NCI-H2029 treated with DMSO at 0.1 percent for 48 hours (cell line): Measurements from ENCODE around the gene TRPC4.
"Not testable (repeated sequence)": the region's sequence is repeated elsewhere in the genome, so short reads cannot be mapped to it uniquely, and the experiment has no call there.

ENCODE experiments used
- DNase-seq: peaks from one replicate; lab custom pipeline; 2025; lab: John Stamatoyannopoulos, UW

TRPC4 gene

GRCh38 chr13:37601648-37602440, 267.7 kb downstream of the TRPC4 start:
- no peak for DNase-seq

DNA sequence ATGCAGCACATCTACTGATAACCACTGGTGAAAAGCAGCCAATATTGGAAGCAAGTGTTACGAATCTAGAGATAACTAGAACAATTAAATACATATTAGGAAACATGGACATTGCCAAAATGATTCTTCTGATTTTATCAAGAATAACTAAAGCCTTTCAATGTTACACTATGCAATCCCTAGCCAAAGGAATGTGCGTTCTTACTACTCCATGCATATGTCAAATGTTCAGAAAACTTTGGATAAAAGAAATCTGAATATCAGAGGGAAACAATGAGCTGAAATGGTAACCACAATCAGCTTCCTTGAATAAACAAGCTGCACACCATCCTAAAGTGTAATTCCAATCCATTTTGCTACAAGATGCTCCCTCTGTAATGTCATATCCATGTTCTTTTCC, 270.1 kb downstream of the TRPC4 start:
- no peak for DNase-seq

GRCh38 chr13:37598597-37598996, 271.0 kb downstream of the TRPC4 start, which contains the start of gene POSTN:
Gene POSTN (minus strand): TSS chr13:37598768. CDS start chr13:37598726, 42 bp downstream.
- DNase-seq = no peak

- DNase-seq = no peak
Measured at GRCh38 chr13:37597477-37598025, 272.0 kb downstream of the TRPC4 start.

GRCh38 chr13:37596805-37597204, 272.8 kb downstream of the TRPC4 start:
- DNase-seq = no peak

GRCh38 chr13:37595162-37595561, 274.4 kb downstream of the TRPC4 start:
- DNase-seq = no peak

- DNase-seq = no peak
Measured at GRCh38 chr13:37594550-37594949, 275.0 kb downstream of the TRPC4 start.

DNA sequence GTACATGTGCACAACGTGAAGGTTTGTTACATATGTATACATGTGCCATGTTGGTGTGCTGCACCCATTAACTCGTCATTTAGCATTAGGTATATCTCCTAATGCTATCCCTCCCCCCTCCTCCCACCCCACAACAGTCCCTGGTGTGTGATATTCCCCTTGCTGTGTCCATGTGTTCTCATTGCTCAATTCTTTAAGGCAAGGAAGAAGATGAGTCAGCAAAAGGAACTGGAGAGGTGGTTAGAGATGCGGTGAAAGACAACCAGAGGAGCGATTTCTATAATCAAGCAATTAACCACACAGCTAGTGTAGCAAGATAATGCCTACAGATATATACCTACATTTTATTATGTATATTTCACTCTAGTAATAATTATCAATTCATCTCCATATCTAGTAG, 280.2 kb downstream of the TRPC4 start:
- not testable (repeated sequence) for DNase-seq

DNA sequence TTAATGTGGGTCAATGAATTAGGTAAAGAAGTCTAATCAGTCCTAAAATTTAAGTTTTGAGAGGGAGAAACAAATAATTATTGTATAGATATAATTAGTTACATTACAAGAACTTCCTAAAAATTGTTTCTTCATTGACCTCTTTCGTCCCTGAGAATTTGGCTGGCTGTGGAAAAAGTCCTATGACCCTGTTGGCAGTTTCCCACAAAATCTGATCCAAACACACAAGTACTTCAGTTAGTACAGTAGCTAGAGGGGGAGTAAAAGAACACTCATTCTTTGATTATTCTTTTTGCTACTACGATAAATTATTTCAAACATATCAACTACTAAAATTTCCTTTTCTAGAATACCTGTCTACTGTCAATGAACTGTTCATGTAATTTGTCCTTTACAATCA, 282.3 kb downstream of the TRPC4 start:
- no peak for DNase-seq
